ENCODE results near the gene FAM118A. TPM values are rescaled to one million over a fixed set of nuclear protein-coding genes. Genes with fewer than 3 reads are reported as not detected.
A peak's percentile ranks its signal among the peaks of the same experiment; 100 is the strongest.

The FAM118A gene
- total and polyA plus RNA-seq, 9 of the 15 experiments (the other 6 are each of a cell fraction or from before 2014, with no cell fraction given), result 17.0 to 223 (median 59.4) TPM

- 64% methylated on average over 5 of the region's 5 CpGs for WGBS (ENCODE audit: insufficient coverage, low coverage, missing lambda C conversion rate)
- no peak for TF ChIP-seq ZC3H4 (CRISPR knock-in tag; IDR thresholded peaks at IDR 0.05; ENCODE audit: borderline replicate concordance)
- no peak for TF ChIP-seq ZNF707 (CRISPR knock-in tag; conservative IDR thresholded peaks at IDR 0.05)
- no peak for TF ChIP-seq FUS (optimal IDR thresholded peaks at IDR 0.05; ENCODE audit: low read depth, low read length)
- no peak for TF ChIP-seq ZNF57 (CRISPR knock-in tag; IDR thresholded peaks at IDR 0.05)
- no peak for TF ChIP-seq POLR2B (IDR thresholded peaks at IDR 0.05; ENCODE audit: low read depth, partially characterized antibody)
- TF ChIP-seq BCL6 (CRISPR knock-in tag; IDR thresholded peaks at IDR 0.05), result no peak
- no peak for TF ChIP-seq SP2 (IDR thresholded peaks at IDR 0.05; ENCODE audit: extremely low read depth, low read depth, low read length, poor library complexity, severe bottlenecking)
- TF ChIP-seq ZBTB8A (IDR thresholded peaks at IDR 0.05; ENCODE audit: partially characterized antibody), result no peak
- no peak for TF ChIP-seq U2AF2 (optimal IDR thresholded peaks at IDR 0.05; ENCODE audit: low read depth, low read length)
- TF ChIP-seq KDM5B (IDR thresholded peaks at IDR 0.05; ENCODE audit: insufficient replicate concordance, low read depth, low read length), result no peak
- TF ChIP-seq ZNF174 (CRISPR knock-in tag; IDR thresholded peaks at IDR 0.05), result no peak
- TF ChIP-seq MAFF (IDR thresholded peaks at IDR 0.05; ENCODE audit: low read length), result no peak
- peak in 2 of 3 experiments; percentile 23 to 64; a peak in 3 of 6 replicates for TF ChIP-seq CTCF (IDR thresholded peaks at IDR 0.05 in 2 of 3, conservative IDR thresholded peaks at IDR 0.05 in 1 of 3; ENCODE audit: insufficient read depth in 2 of 3, low read depth in 1 of 3, low read length in 3 of 3)
- peak; percentile 23; the same call in 1 of the 2 replicates for TF ChIP-seq USF1 (CRISPR knock-in tag; IDR thresholded peaks at IDR 0.05)
- TF ChIP-seq ZNF695 (CRISPR knock-in tag; IDR thresholded peaks at IDR 0.05), result no peak
- no peak for TF ChIP-seq ZNF146 (CRISPR knock-in tag; IDR thresholded peaks at IDR 0.05; ENCODE audit: unreplicated experiment)
- TF ChIP-seq NFXL1 (CRISPR knock-in tag; IDR thresholded peaks at IDR 0.05), result no peak
- no peak for TF ChIP-seq CXXC5 (CRISPR knock-in tag; IDR thresholded peaks at IDR 0.05)
- no peak for TF ChIP-seq ZFP30 (CRISPR knock-in tag; IDR thresholded peaks at IDR 0.05; ENCODE audit: borderline replicate concordance)
- TF ChIP-seq E2F1 (CRISPR knock-in tag; IDR thresholded peaks at IDR 0.05), result no peak
- TF ChIP-seq ZNF274 (IDR thresholded peaks at IDR 0.05; ENCODE audit: borderline replicate concordance, low read depth, low read length), result no peak
These were observed 34.6 kb downstream of the FAM118A start for GRCh38 chr22:45344334-45344733.

More at GRCh38 chr22:45344334-45344733, 34.6 kb downstream of the FAM118A start:
- Histone ChIP-seq H3K9me3 (replicated peaks; ENCODE audit: control insufficient read depth, insufficient read depth, low read depth, low read length) (no peaks in the 10 kb centered on the region), H2AFZ (ENCODE audit: low read depth, low read length) (no peak overlapping the region), H3K36me3 (ENCODE audit: control insufficient read depth, insufficient read depth, low read length) (peaks cover 56% of the 10 kb centered on the region), H3K79me2 (ENCODE audit: control insufficient read depth, insufficient read depth, low read length) (no peaks in the 10 kb centered on the region), H3K4me1 (replicated peaks in 1 of 2; ENCODE audit: control insufficient read depth in 2 of 2, insufficient read depth in 2 of 2, low read length in 2 of 2) (no peaks in the 10 kb centered on the region; a peak in 1 of 5 replicates), H3K27ac (ENCODE audit: extremely low read depth, low read depth, low read length) (no peak overlapping the region), H3K4me3 (no peak overlapping the region), H3K27me3 (ENCODE audit: control insufficient read depth in 2 of 2, insufficient read depth in 2 of 2, low read length in 2 of 2) (no peaks in the 10 kb centered on the region), H3K4me2 (ENCODE audit: insufficient read depth, low read length) (no peak overlapping the region), H4K20me1 (replicated peaks; ENCODE audit: control insufficient read depth, insufficient read depth, low read length) (no peaks in the 10 kb centered on the region), H3K9me1 (ENCODE audit: control insufficient read depth, insufficient read depth, low read length) (no peaks in the 10 kb centered on the region), H3K9ac (ENCODE audit: insufficient read depth in 1 of 2, low read depth in 2 of 2, low read length in 2 of 2) (no peak overlapping the region)
- DNase-seq (ENCODE audit: extremely low read depth in 1 of 4, low spot score in 3 of 4), result peak in 3 of 4 experiments; percentile 16 to 24 (median 18)
- ChIA-PET POLR2A (interaction anchor here (0.6 to 1.4 kb wide), 2 partner anchors 13 to 179 kb away, joined by 3 read pairs; no protein-coding TSS in a partner anchor), CTCF (ENCODE audit: low intra/inter-chr PET ratio) (no interaction called here)
- peak; percentile 54 for FAIRE-seq
- no TSS peak for BruUV-seq (replicated peaks)
- peak; percentile 84 for ATAC-seq
- intact Hi-C loops (cut with micrococcal nuclease) (no loop called here), in situ Hi-C loops (cut with MboI) (no loop called here)

All from K562 (cell line).